Measurements from ENCODE around the gene C6orf132. TPM values are rescaled to one million over a fixed set of nuclear protein-coding genes. Genes with fewer than 3 reads are reported as not detected.

The C6orf132 gene
- total and polyA plus RNA-seq, 2 of the 4 experiments (the other 2 are of a cell fraction) = 0.72 to 1.7 TPM

GRCh38 chr6:42166444-42167141 lies 24.2 kb upstream of the C6orf132 start:
- H3K23ac ChIP-seq (ENCODE audit: low read depth, low read length) = no peak overlapping the region
- no peak overlapping the region for H3K27ac ChIP-seq (ENCODE audit: insufficient read depth, low read length)
- H3K18ac ChIP-seq (ENCODE audit: low read depth, low read length) = no peak overlapping the region
- peak overlapping the region; percentile 45; the same call in 1 of the 2 replicates for H2AK5ac ChIP-seq (ENCODE audit: low read depth, low read length)
- H3K4ac ChIP-seq (ENCODE audit: low read depth, low read length) = no peak overlapping the region
- no peaks in the 10 kb centered on the region for H4K20me1 ChIP-seq (ENCODE audit: insufficient read depth, low read length)
- no peaks in the 10 kb centered on the region for H3K27me3 ChIP-seq (ENCODE audit: control insufficient read depth, insufficient read depth, low read length)
- no peak overlapping the region for H2BK5ac ChIP-seq (ENCODE audit: low read depth, low read length, poor library complexity, severe bottlenecking)
- dilution Hi-C loops (cut with HindIII; ENCODE audit: low sequenced_read_pairs, unreplicated experiment) = no loop called here
- H3K9me1 ChIP-seq (ENCODE audit: insufficient read depth, low read length) = no peaks in the 10 kb centered on the region
- no peak overlapping the region for H3K4me3 ChIP-seq (ENCODE audit: insufficient read depth, low read depth, low read length)
- no peak overlapping the region for H3K4me2 ChIP-seq (ENCODE audit: low read depth, low read length)
- no peaks in the 10 kb centered on the region for H3K79me1 ChIP-seq (ENCODE audit: low read depth in 1 of 2, low read length in 2 of 2)
- intact Hi-C loops (cut with micrococcal nuclease) = loop anchor here (1.0 to 10.0 kb wide), 3 partner anchors 48 to 382 kb away; partner anchors contain the start of genes PRICKLE4 and TOMM6
- CTCF ChIA-PET = interaction anchor here (0.5 to 1.3 kb wide), 3 partner anchors 48 to 783 kb away, joined by 3 read pairs; partner anchors contain the start of gene MRPS10
- peak overlapping the region; percentile 86 for H2AFZ ChIP-seq (replicated peaks; ENCODE audit: low read length, poor library complexity)
- DNase-seq = peak; percentile 55
- H3K9me3 ChIP-seq (ENCODE audit: control insufficient read depth, insufficient read depth, low read length) = no peaks in the 10 kb centered on the region
- peaks cover 9% of the 10 kb centered on the region for H3K4me1 ChIP-seq (ENCODE audit: control insufficient read depth, insufficient read depth, low read length)
- no TSS peak for BruUV-seq (replicated peaks)
- no peak overlapping the region for H2BK15ac ChIP-seq (ENCODE audit: low read depth, low read length)
- 62% methylated on average over 2 of the region's 8 CpGs; no CpG with 5 or more reads in 1 of the 2 experiments for WGBS, 2 experiments (ENCODE audit: extremely low coverage in 2 of 2, insufficient read length in 1 of 2)
- no peak overlapping the region for H2BK20ac ChIP-seq (ENCODE audit: low read depth, low read length)
- H3K14ac ChIP-seq (replicated peaks; ENCODE audit: low read depth, low read length) = no peak overlapping the region
- in situ Hi-C loops (cut with MboI; ENCODE audit: low sequenced_read_pairs) = loop anchor here (5.0 kb wide), 1 partner anchor 89 kb away; no protein-coding TSS in a partner anchor
- H4K91ac ChIP-seq (ENCODE audit: insufficient read depth, low read depth, low read length) = no peak overlapping the region
- H4K5ac ChIP-seq (ENCODE audit: low read depth, low read length) = no peak overlapping the region; the same call in 1 of the 2 replicates
- POLR2A ChIA-PET (ENCODE audit: unreplicated experiment) = interaction anchor here (0.6 kb wide), 1 partner anchor 33 kb away, joined by 3 read pairs; no protein-coding TSS in a partner anchor
- ATAC-seq (ENCODE audit: low read depth) = peak; percentile 89
- H3K9ac ChIP-seq (ENCODE audit: low read depth, low read length) = no peak overlapping the region
- H3K56ac ChIP-seq (ENCODE audit: extremely low read depth, insufficient read depth, low read length) = no peak overlapping the region
- H2AK9ac ChIP-seq (replicated peaks; ENCODE audit: low read depth, low read length, poor library complexity) = peak overlapping the region; percentile 0
- H4K8ac ChIP-seq (ENCODE audit: low read depth in 2 of 2, low read length in 2 of 2) = peak overlapping the region in 1 of 2 experiments; percentile 77; a peak in 1 of 4 replicates
- H3K36me3 ChIP-seq (ENCODE audit: control insufficient read depth, insufficient read depth, low read length) = no peaks in the 10 kb centered on the region
- H2BK120ac ChIP-seq (ENCODE audit: low read depth, low read length) = no peak overlapping the region
- TF ChIP-seq MAZ (IDR thresholded peaks at IDR 0.05; ENCODE audit: borderline replicate concordance, low read depth, low read length) (no peak), RAD21 (IDR thresholded peaks at IDR 0.05; ENCODE audit: low read length) (peak; percentile 97), MXI1 (IDR thresholded peaks at IDR 0.05; ENCODE audit: borderline replicate concordance, low read depth, low read length) (no peak), POLR2A (IDR thresholded peaks at IDR 0.05; ENCODE audit: low read depth, low read length) (peak; percentile 50; the same call in 1 of the 2 replicates), CHD1 (IDR thresholded peaks at IDR 0.05; ENCODE audit: low read depth, low read length) (no peak), CEBPB (IDR thresholded peaks at IDR 0.05; ENCODE audit: low read depth, low read length) (no peak), MAFK (IDR thresholded peaks at IDR 0.05; ENCODE audit: low read depth, low read length) (no peak), BHLHE40 (IDR thresholded peaks at IDR 0.05; ENCODE audit: low read depth, low read length) (no peak), RCOR1 (IDR thresholded peaks at IDR 0.05; ENCODE audit: insufficient replicate concordance, low read length) (no peak), NFE2L2 (IDR thresholded peaks at IDR 0.05; ENCODE audit: low read depth, low read length) (no peak), CTCF (conservative IDR thresholded peaks at IDR 0.05; ENCODE audit: low read depth, low read length) (peak; percentile 94), RFX5 (IDR thresholded peaks at IDR 0.05; ENCODE audit: low read depth, low read length) (no peak), ELK1 (IDR thresholded peaks at IDR 0.05; ENCODE audit: borderline replicate concordance, low read depth, low read length) (no peak), USF2 (IDR thresholded peaks at IDR 0.05; ENCODE audit: low read depth, low read length) (no peak), FOS (IDR thresholded peaks at IDR 0.05; ENCODE audit: low read depth, low read length) (no peak)

Data from IMR-90 (cell line).